Gastrocnemius medialis (tissue), 4 donors: ENCODE data around the gene F9.

ENCODE experiments used
- CTCF ChIP-seq, 5 experiments: fragments of 450-650 bp in 3 of 5; fragments of 200-600 bp in 2 of 5; sonication (generic) in 2 of 5; IDR thresholded peaks in 4 of 5; conservative IDR thresholded peaks in 1 of 5; 1 replicate in 4 of 5; 2 replicates in 1 of 5; pipeline ENCODE4 v1.5.1; 2016 to 2019; ENCODE audit warnings: antibody characterized with exemption in 5 of 5, mild to moderate bottlenecking in 3 of 5, moderate library complexity in 3 of 5
- POLR2A ChIP-seq, 2 donors: fragments of 450-650 bp; IDR thresholded peaks; one replicate each; pipeline ENCODE4 v1.6.1; 2017; ENCODE audit warnings: antibody characterized with exemption in 2 of 2, mild to moderate bottlenecking in 2 of 2, moderate library complexity in 2 of 2

DNA sequence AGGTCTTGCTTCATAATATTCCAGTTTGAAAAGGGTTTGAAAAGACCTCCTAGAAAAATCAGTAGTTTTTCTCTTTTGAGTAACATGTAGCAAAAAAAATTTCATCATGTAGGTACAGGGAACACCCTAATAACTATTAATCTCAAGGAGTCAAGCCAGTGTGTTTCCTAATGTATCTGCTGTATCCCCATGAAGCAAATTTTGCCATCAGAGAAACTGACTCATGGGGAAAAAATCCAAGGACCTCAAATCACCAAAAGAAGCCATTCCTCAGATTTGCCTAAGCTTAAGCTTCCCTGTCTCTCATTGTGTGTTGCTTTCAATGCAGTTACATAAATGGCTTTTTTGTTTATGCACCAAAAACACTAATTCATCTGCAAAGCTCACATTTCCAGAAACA lies 29.7 kb downstream of the F9 start:
- TF ChIP-seq CTCF (IDR thresholded peaks at IDR 0.05 in 4 of 5, conservative IDR thresholded peaks at IDR 0.05 in 1 of 5) (no peak), POLR2A (IDR thresholded peaks at IDR 0.05) (no peak)
